ENCODE results near the gene DNAAF5.
"Not testable (repeated sequence)": the region's sequence is repeated elsewhere in the genome, so short reads cannot be mapped to it uniquely, and the experiment has no call there.

The DNAAF5 gene

GRCh38 chr7:745431-746154, 19.1 kb downstream of the DNAAF5 start:
- in situ Hi-C loops (cut with MboI; ENCODE audit: low sequenced_read_pairs): no loop called here

DNA sequence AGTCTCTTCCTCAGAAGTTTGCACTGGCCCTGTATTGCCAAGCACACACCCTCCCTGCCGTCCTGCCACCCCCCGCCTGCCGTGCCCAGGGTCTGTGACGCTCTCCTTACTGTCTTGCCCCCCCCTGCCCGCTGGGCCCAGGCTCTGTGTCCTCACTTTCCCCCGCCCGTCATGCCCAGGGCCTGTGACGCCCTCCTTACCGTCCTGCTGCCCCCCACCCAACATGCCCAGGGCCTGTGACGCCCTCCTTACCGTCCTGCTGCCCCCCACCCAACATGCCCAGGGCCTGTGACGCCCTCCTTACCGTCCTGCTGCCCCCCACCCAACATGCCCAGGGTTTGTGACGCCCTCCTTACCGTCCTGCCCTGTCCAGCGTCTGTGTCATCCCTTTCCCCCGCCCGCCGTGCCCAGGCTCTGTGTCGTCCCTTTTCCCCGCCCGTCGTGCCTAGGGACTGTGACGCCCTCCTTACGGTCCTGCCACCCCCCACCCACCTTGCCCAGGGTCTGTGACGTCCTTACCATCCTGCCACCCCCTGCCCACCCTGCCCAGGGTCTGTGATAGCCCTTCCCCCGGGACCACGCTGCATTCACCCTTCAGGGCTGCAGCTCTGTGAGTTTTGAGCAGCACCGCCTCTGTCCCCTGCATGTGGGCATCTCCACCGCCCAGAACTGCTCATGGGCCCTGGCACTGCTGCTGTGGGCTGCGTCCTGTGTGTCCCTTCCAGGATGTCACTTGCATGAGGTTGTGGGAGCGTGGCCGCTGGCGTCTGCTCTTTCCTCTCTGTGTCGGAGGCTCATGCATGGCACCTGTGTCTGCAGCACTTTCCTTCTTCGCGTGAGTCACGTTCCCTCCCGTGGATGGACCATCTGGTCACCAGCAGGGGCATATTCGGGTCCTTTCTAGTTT, 19.9 kb downstream of the DNAAF5 start:
- in situ Hi-C loops (cut with MboI; ENCODE audit: low sequenced_read_pairs): no loop called here

DNA sequence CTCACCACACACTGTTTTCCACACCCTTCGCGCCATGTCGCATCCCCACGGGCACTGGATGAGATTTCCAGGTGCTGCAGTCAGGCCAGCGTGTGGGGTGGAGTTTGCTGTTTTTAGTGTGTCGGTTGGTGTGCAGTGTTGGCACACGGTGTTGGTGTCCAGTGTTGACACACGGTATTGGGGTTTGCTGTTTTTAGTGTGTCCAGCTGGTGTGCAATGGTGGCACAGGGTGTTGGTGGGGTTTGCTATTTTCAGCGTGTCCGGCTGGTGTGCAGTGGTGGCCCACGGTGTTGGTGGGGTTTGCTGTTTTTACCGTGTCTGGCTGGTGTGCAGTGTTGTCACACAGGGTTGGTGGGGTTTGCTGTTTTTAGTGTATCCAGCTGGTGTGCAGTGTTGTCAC, 20.7 kb downstream of the DNAAF5 start:
- in situ Hi-C loops (cut with MboI; ENCODE audit: low sequenced_read_pairs): no loop called here

DNA sequence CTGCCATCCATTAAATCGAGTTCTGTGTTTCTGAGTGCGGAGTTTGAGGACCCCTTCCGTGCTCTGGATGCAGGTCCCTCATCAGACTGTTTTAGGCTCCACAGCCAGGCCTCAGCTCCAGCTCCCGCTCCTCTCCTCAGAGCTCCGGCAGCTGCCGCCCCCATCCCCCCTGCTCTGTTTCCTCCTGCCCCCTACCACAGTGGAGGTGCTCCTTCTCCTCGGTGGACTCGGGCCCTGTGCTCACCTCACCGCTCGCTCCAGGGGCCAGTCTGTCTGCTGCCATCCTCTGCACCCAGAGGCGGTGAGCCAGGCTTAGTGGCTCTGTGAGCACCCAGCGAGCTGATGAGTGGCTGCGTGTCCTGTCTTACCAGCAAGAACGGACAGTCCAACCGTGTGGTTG, 21.9 kb downstream of the DNAAF5 start:
- in situ Hi-C loops (cut with MboI; ENCODE audit: low sequenced_read_pairs): no loop called here

GRCh38 chr7:749140-749551, 22.6 kb downstream of the DNAAF5 start:
- in situ Hi-C loops (cut with MboI; ENCODE audit: low sequenced_read_pairs): no loop called here

GRCh38 chr7:750111-750905, 23.8 kb downstream of the DNAAF5 start:
- in situ Hi-C loops (cut with MboI; ENCODE audit: low sequenced_read_pairs): no loop called here

GRCh38 chr7:751826-752225, 25.3 kb downstream of the DNAAF5 start:
- in situ Hi-C loops (cut with MboI; ENCODE audit: low sequenced_read_pairs): no loop called here

GRCh38 chr7:752256-752655, 25.8 kb downstream of the DNAAF5 start:
- in situ Hi-C loops (cut with MboI; ENCODE audit: low sequenced_read_pairs): not testable (repeated sequence)

- in situ Hi-C loops (cut with MboI; ENCODE audit: low sequenced_read_pairs): no loop called here
Observed at GRCh38 chr7:753190-753589, 26.7 kb downstream of the DNAAF5 start.

GRCh38 chr7:754531-755412, 28.3 kb downstream of the DNAAF5 start:
- in situ Hi-C loops (cut with MboI; ENCODE audit: low sequenced_read_pairs): no loop called here

- in situ Hi-C loops (cut with MboI; ENCODE audit: low sequenced_read_pairs): no loop called here
Observed at GRCh38 chr7:755413-755805, 28.9 kb downstream of the DNAAF5 start.

- in situ Hi-C loops (cut with MboI; ENCODE audit: low sequenced_read_pairs): no loop called here
Observed at GRCh38 chr7:756231-756927, 29.9 kb downstream of the DNAAF5 start.

GRCh38 chr7:756928-757560, 30.5 kb downstream of the DNAAF5 start:
- in situ Hi-C loops (cut with MboI; ENCODE audit: low sequenced_read_pairs): no loop called here

DNA sequence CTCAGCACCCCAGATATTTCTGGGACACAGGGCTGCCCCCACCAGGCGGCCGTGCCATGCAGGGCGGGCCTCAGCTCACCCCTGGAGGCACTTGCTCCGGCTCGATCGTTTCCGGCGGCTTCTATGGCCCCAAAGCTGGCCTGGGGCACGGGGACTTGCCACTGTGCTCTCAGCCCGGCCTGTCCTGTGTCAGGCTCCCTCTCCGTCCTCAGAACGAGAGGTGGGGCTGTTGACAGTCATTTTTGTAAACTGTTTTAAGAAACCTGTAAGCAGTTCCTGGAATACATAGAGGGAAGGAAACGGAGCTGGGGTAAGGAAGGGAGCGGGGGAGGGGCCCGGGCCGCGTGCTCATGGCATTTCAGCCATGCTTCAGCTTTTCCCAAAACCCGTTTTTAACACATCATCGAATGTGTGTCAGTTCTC, 31.3 kb downstream of the DNAAF5 start:
- in situ Hi-C loops (cut with MboI; ENCODE audit: low sequenced_read_pairs): no loop called here

- in situ Hi-C loops (cut with MboI; ENCODE audit: low sequenced_read_pairs): no loop called here
Observed at GRCh38 chr7:759569-759968, 33.1 kb downstream of the DNAAF5 start.

GRCh38 chr7:760006-760405, 33.5 kb downstream of the DNAAF5 start:
- in situ Hi-C loops (cut with MboI; ENCODE audit: low sequenced_read_pairs): no loop called here

GRCh38 chr7:761101-761500, 34.6 kb downstream of the DNAAF5 start:
- in situ Hi-C loops (cut with MboI; ENCODE audit: low sequenced_read_pairs): no loop called here

GRCh38 chr7:761631-762030, 35.1 kb downstream of the DNAAF5 start:
- in situ Hi-C loops (cut with MboI; ENCODE audit: low sequenced_read_pairs): no loop called here

DNA sequence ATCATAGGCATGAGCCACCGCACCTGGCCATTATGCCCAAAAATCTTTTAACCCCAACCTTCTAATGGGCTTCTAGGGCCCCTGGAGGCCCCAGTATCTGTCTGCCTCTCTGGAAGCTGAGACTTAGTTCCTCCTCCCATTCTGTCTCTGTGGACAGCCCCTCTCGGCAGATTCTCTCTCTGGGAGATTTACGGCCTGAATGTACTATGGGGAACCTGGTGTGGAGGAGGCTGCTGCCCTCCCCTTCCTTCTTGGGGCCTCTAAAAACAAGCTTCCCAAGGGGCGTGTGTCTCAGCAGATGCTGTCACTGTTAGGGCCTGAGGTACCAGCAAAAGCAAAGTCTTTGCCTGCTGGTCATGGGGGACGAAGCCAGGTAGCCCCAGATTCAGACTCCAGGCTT, 36.4 kb downstream of the DNAAF5 start:
- in situ Hi-C loops (cut with MboI; ENCODE audit: low sequenced_read_pairs): no loop called here

All from HL-60/S4 treated with phorbol 12-myristate 13-acetate at 8.2 ng/mL for 4 days and 3 days (cell line).